HepG2 (cell line): ENCODE results near the gene TMEM14A. TPM values are rescaled to one million over a fixed set of nuclear protein-coding genes. Genes with fewer than 3 reads are reported as not detected.

Experiments
- ARNT2 ChIP-seq: sonication (generic); formaldehyde crosslinking; IDR thresholded peaks from 2 replicates; pipeline ENCODE4 v1.8.0; 2022; ENCODE audit warnings: mild to moderate bottlenecking, low read depth, missing genetic modification reagents, moderate library complexity
- CENPX ChIP-seq: sonication (generic); formaldehyde crosslinking; IDR thresholded peaks from 2 replicates; pipeline ENCODE4 v1.9.0; 2021; ENCODE audit warnings: mild to moderate bottlenecking, missing genetic modification reagents, moderate library complexity
- ETV5 ChIP-seq: IDR thresholded peaks from 2 replicates; pipeline ENCODE4 v1.6.1; 2018; ENCODE audit warnings: missing biosample characterization, missing genetic modification reagents, inconsistent platforms, borderline replicate concordance
- GTF2F1 ChIP-seq: fragments of 150-350 bp; IDR thresholded peaks from 2 replicates; pipeline ENCODE4 v1.6.1; 2014; ENCODE audit warnings: low read length
- HMG20B ChIP-seq: conservative IDR thresholded peaks from 2 replicates; pipeline ENCODE4 v1.6.1; 2016; ENCODE audit warnings: missing genetic modification reagents, missing compliant biosample characterization
- MTF1 ChIP-seq: sonication (generic); formaldehyde crosslinking; IDR thresholded peaks from 2 replicates; pipeline ENCODE4 v1.5.0; 2020; ENCODE audit warnings: missing genetic modification reagents
- NCOA1 ChIP-seq: sonication (generic); formaldehyde crosslinking; IDR thresholded peaks from 2 replicates; pipeline ENCODE4 v1.9.0; 2021; ENCODE audit warnings: missing genetic modification reagents
- RAD51 ChIP-seq: fragments of 450-650 bp; IDR thresholded peaks from 2 replicates; pipeline ENCODE4 v1.6.1; 2016; ENCODE audit warnings: borderline replicate concordance
- RBAK ChIP-seq: sonication (generic); formaldehyde crosslinking; IDR thresholded peaks from 2 replicates; pipeline ENCODE4 v1.5.1; 2020; ENCODE audit warnings: mild to moderate bottlenecking, missing genetic modification reagents
- SATB2 ChIP-seq: sonication (generic); formaldehyde crosslinking; IDR thresholded peaks from 2 replicates; pipeline ENCODE4 v1.5.0; 2020; ENCODE audit warnings: missing genetic modification reagents
- TBL1XR1 ChIP-seq: fragments of 150-350 bp; IDR thresholded peaks from 2 replicates; pipeline ENCODE4 v1.6.1; 2014; ENCODE audit warnings: borderline replicate concordance, low read length; ENCODE audit not compliant: partially characterized antibody
- TCF7L2 ChIP-seq: IDR thresholded peaks from 2 replicates; pipeline ENCODE4 v1.6.1; 2011; ENCODE audit warnings: mild to moderate bottlenecking, low read depth, low read length, moderate library complexity
- ZBTB7B ChIP-seq: sonication (generic); formaldehyde crosslinking; IDR thresholded peaks from 2 replicates; pipeline ENCODE4 v1.4.0; 2020; ENCODE audit warnings: missing genetic modification reagents
- ZNF234 ChIP-seq: sonication (generic); formaldehyde crosslinking; conservative IDR thresholded peaks from 2 replicates; pipeline ENCODE4 v1.5.1; 2020; ENCODE audit warnings: mild to moderate bottlenecking, missing genetic modification reagents
- ZNF337 ChIP-seq: sonication (generic); formaldehyde crosslinking; IDR thresholded peaks from 2 replicates; pipeline ENCODE4 v1.5.1; 2020; ENCODE audit warnings: missing genetic modification reagents, low read depth, mild to moderate bottlenecking, borderline replicate concordance
- ZNF34 ChIP-seq: sonication (generic); formaldehyde crosslinking; IDR thresholded peaks from 2 replicates; pipeline ENCODE4 v1.4.0; 2020; ENCODE audit warnings: mild to moderate bottlenecking, missing genetic modification reagents, borderline replicate concordance
- ZNF674 ChIP-seq: sonication (generic); formaldehyde crosslinking; IDR thresholded peaks from 2 replicates; pipeline ENCODE4 v1.5.0; 2020; ENCODE audit warnings: low read depth, mild to moderate bottlenecking, missing genetic modification reagents
- ZSCAN30 ChIP-seq: sonication (generic); formaldehyde crosslinking; IDR thresholded peaks from 2 replicates; pipeline ENCODE4 v1.5.0; 2020; ENCODE audit warnings: mild to moderate bottlenecking, missing genetic modification reagents
- polyA plus RNA-seq, 8 experiments: library from polyadenylated mRNA; depleted of rRNA in 3 of 8; stranded (reverse) in 7 of 8; unstranded in 1 of 8; fragments of >200 nt; fragmentation: Illumina TruSeq in 4 of 8; extraction: Trizol in 4 of 8; gene quantifications; 2 replicates each; pipeline versions ENCODE4 v1.2.1 to v1.2.3, GENCODE V29; 2011 to 2016; ENCODE audit warnings: low read depth in 4 of 8, missing spikeins in 1 of 8, mixed read lengths in 1 of 8; ENCODE audit not compliant: insufficient read depth in 1 of 8
- total RNA-seq, 5 experiments: library from RNA; depleted of rRNA; stranded (reverse); fragments of >200 nt; fragmentation: Illumina TruSeq; extraction: Trizol; gene quantifications; 2 replicates each; pipeline ENCODE4 v1.2.3, GENCODE V29; 2016; ENCODE audit warnings: low read depth in 1 of 5
- TF ChIP-seq, protein P1 (sequence below): IDR thresholded peaks from 2 replicates; pipeline ENCODE4 v1.6.1; 2016; ENCODE audit warnings: mild to moderate bottlenecking
- TF ChIP-seq, protein P2 (sequence below): sonication (generic); formaldehyde crosslinking; IDR thresholded peaks from 2 replicates; pipeline ENCODE4 v1.8.1; 2022; ENCODE audit warnings: low read depth, mild to moderate bottlenecking, missing genetic modification reagents
- TF ChIP-seq, protein P3 (sequence below): sonication (generic); formaldehyde crosslinking; IDR thresholded peaks from 2 replicates; pipeline ENCODE4 v1.4.0; 2020; ENCODE audit warnings: missing genetic modification reagents, borderline replicate concordance

The TMEM14A gene
- total and polyA plus RNA-seq, 2 of the 13 experiments (the other 11 are each of a cell fraction or from before 2014, with no cell fraction given) = 24.6 to 73.7 TPM

DNA sequence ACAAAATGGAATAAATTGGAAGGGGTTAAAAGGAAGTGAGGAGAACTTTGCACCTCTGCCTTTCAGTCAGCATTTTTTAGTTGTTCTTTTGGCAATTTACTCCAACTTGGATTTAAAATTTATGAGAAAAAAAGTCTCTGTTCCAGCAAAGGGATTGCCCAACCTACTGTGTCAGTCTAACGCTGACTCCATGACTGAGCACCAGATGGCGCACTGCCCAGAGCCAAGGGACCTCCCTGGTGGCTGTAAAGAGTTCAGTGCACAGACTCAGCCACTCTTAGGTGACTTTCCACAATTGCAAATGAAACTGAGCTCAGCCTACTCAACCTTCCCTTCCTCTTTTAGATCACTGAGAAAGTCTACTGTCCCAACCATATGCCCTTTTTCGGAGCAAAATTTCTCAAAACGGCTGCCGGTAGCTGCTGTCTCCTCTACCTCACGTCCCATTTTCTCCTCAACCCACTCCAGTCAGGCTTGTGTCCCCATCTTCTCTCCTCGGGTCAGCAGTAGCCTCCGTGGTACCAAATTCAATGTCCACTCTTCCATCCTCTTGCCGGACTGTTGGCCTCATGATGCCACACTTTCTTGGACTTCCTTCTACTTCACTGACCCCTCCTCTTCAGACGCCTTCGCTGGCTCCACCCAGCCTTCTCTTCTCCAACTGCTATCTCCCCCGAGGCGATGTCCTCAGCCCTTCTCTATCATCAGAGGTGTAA, 53.7 kb downstream of the TMEM14A start (continued):
- no peak for TF ChIP-seq RBAK (CRISPR knock-in tag)
- TF ChIP-seq, protein P1, sequence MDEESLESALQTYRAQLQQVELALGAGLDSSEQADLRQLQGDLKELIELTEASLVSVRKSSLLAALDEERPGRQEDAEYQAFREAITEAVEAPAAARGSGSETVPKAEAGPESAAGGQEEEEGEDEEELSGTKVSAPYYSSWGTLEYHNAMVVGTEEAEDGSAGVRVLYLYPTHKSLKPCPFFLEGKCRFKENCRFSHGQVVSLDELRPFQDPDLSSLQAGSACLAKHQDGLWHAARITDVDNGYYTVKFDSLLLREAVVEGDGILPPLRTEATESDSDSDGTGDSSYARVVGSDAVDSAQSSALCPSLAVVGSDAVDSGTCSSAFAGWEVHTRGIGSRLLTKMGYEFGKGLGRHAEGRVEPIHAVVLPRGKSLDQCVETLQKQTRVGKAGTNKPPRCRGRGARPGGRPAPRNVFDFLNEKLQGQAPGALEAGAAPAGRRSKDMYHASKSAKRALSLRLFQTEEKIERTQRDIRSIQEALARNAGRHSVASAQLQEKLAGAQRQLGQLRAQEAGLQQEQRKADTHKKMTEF (CRISPR knock-in tag) = peak; percentile 71; the same call in 1 of the 2 replicates
- TF ChIP-seq ZNF234 = no peak
- no peak for TF ChIP-seq CENPX (CRISPR knock-in tag)
- TF ChIP-seq TBL1XR1 = no peak
- no peak for TF ChIP-seq TCF7L2
- TF ChIP-seq, protein P2, sequence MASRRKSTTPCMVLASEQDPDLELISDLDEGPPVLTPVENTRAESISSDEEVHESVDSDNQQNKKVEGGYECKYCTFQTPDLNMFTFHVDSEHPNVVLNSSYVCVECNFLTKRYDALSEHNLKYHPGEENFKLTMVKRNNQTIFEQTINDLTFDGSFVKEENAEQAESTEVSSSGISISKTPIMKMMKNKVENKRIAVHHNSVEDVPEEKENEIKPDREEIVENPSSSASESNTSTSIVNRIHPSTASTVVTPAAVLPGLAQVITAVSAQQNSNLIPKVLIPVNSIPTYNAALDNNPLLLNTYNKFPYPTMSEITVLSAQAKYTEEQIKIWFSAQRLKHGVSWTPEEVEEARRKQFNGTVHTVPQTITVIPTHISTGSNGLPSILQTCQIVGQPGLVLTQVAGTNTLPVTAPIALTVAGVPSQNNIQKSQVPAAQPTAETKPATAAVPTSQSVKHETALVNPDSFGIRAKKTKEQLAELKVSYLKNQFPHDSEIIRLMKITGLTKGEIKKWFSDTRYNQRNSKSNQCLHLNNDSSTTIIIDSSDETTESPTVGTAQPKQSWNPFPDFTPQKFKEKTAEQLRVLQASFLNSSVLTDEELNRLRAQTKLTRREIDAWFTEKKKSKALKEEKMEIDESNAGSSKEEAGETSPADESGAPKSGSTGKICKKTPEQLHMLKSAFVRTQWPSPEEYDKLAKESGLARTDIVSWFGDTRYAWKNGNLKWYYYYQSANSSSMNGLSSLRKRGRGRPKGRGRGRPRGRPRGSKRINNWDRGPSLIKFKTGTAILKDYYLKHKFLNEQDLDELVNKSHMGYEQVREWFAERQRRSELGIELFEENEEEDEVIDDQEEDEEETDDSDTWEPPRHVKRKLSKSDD (CRISPR knock-in tag) = peak; percentile 72; the same call in 1 of the 2 replicates
- TF ChIP-seq ZNF674 (CRISPR knock-in tag) = no peak
- TF ChIP-seq ZNF34 (CRISPR knock-in tag) = peak; percentile 86; the same call in 1 of the 2 replicates
- TF ChIP-seq ZNF337 (CRISPR knock-in tag) = no peak
- TF ChIP-seq SATB2 (CRISPR knock-in tag) = no peak
- TF ChIP-seq RAD51 = no peak
- TF ChIP-seq, protein P3, sequence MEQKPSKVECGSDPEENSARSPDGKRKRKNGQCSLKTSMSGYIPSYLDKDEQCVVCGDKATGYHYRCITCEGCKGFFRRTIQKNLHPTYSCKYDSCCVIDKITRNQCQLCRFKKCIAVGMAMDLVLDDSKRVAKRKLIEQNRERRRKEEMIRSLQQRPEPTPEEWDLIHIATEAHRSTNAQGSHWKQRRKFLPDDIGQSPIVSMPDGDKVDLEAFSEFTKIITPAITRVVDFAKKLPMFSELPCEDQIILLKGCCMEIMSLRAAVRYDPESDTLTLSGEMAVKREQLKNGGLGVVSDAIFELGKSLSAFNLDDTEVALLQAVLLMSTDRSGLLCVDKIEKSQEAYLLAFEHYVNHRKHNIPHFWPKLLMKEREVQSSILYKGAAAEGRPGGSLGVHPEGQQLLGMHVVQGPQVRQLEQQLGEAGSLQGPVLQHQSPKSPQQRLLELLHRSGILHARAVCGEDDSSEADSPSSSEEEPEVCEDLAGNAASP = peak; percentile 35; the same call in 1 of the 2 replicates
- no peak for TF ChIP-seq NCOA1
- TF ChIP-seq ETV5 (CRISPR knock-in tag) = peak; percentile 42; the same call in 1 of the 2 replicates
- no peak for TF ChIP-seq HMG20B (CRISPR knock-in tag)
- no peak for TF ChIP-seq MTF1 (CRISPR knock-in tag)
- TF ChIP-seq GTF2F1 = no peak
- TF ChIP-seq ZSCAN30 (CRISPR knock-in tag) = no peak
- peak; percentile 54; the same call in 1 of the 2 replicates for TF ChIP-seq ARNT2 (CRISPR knock-in tag)
- TF ChIP-seq ZBTB7B (CRISPR knock-in tag) = peak; percentile 64; the same call in 1 of the 2 replicates
